ENCODE measurements around the gene PITX2. TPM values are rescaled to one million over a fixed set of nuclear protein-coding genes. Genes with fewer than 3 reads are reported as not detected.

Gene PITX2
- total and polyA plus RNA-seq, 2 of the 13 experiments (the other 11 are each of a cell fraction or from before 2014, with no cell fraction given): not detected

GRCh38 chr4:110663206-110663605 is 40.3 kb upstream of the PITX2 start:
- Histone ChIP-seq H3K36me3 (replicated peaks in 1 of 2; ENCODE audit: control insufficient read depth in 1 of 2, insufficient read depth in 2 of 2, low read length in 2 of 2) (no peaks in the 10 kb centered on the region), H4K20me1 (ENCODE audit: insufficient read depth, low read length) (no peaks in the 10 kb centered on the region), H3K9ac (ENCODE audit: insufficient read depth, low read depth, low read length) (no peak overlapping the region), H3K4me1 (ENCODE audit: insufficient read depth, low read length) (no peaks in the 10 kb centered on the region), H3K4me2 (ENCODE audit: low read depth, low read length) (no peak overlapping the region), H3K9me3 (ENCODE audit: low read length) (no peaks in the 10 kb centered on the region), H3K27me3 (ENCODE audit: control insufficient read depth in 1 of 2, insufficient read depth in 2 of 2, low read length in 2 of 2) (no peaks in the 10 kb centered on the region), H2AFZ (ENCODE audit: low read length) (no peak overlapping the region), H3K79me2 (ENCODE audit: insufficient read depth, low read length) (no peaks in the 10 kb centered on the region), H3K27ac (ENCODE audit: extremely low read length, insufficient read depth, low read length) (no peak overlapping the region), H3K4me3 (replicated peaks in 1 of 3; ENCODE audit: insufficient read depth in 1 of 3, low read depth in 2 of 3, low read length in 3 of 3) (no peak overlapping the region)
- intact Hi-C loops (cut with micrococcal nuclease; ENCODE audit: unreplicated experiment): no loop called here
- in situ Hi-C loops (cut with HindIII; ENCODE audit: extremely low pct_ligation_motif_present, low pct_unique_long_range_greater_than_20kb): no loop called here
- no peak for TF ChIP-seq ZNF724P (CRISPR knock-in tag; IDR thresholded peaks at IDR 0.05; ENCODE audit: borderline replicate concordance)
- WGBS (ENCODE audit: low lambda C conversion rate): 0% methylated on average over 1 of the region's 1 CpG
- POLR2A ChIA-PET: no interaction called here
- ATAC-seq: no peak
- no peak for DNase-seq (ENCODE audit: low spot score)
- CTCF ChIA-PET (ENCODE audit: low intra/inter-chr PET ratio, low total read pairs): no interaction called here
- BruUV-seq (replicated peaks): no TSS peak
- FAIRE-seq: no peak

GRCh38 chr4:110660755-110661154 is 37.9 kb upstream of the PITX2 start:
- Histone ChIP-seq H3K4me1 (ENCODE audit: insufficient read depth, low read length) (no peaks in the 10 kb centered on the region), H2AFZ (ENCODE audit: low read length) (no peak overlapping the region), H3K79me2 (ENCODE audit: insufficient read depth, low read length) (no peaks in the 10 kb centered on the region), H3K36me3 (replicated peaks in 1 of 2; ENCODE audit: control insufficient read depth in 1 of 2, insufficient read depth in 2 of 2, low read length in 2 of 2) (no peaks in the 10 kb centered on the region), H3K4me3 (replicated peaks in 1 of 3; ENCODE audit: insufficient read depth in 1 of 3, low read depth in 2 of 3, low read length in 3 of 3) (no peak overlapping the region), H3K9me3 (ENCODE audit: low read length) (no peaks in the 10 kb centered on the region), H4K20me1 (ENCODE audit: insufficient read depth, low read length) (no peaks in the 10 kb centered on the region), H3K9ac (ENCODE audit: insufficient read depth, low read depth, low read length) (no peak overlapping the region), H3K27me3 (ENCODE audit: control insufficient read depth in 1 of 2, insufficient read depth in 2 of 2, low read length in 2 of 2) (no peaks in the 10 kb centered on the region), H3K4me2 (ENCODE audit: low read depth, low read length) (no peak overlapping the region), H3K27ac (ENCODE audit: extremely low read length, insufficient read depth, low read length) (no peak overlapping the region)
- in situ Hi-C loops (cut with HindIII; ENCODE audit: extremely low pct_ligation_motif_present, low pct_unique_long_range_greater_than_20kb) (no loop called here), intact Hi-C loops (cut with micrococcal nuclease; ENCODE audit: unreplicated experiment) (no loop called here)
- no peak for ATAC-seq
- FAIRE-seq: no peak
- no peak for DNase-seq (ENCODE audit: low spot score)
- 25% methylated on average over 2 of the region's 2 CpGs for WGBS (ENCODE audit: low lambda C conversion rate)
- BruUV-seq (replicated peaks): no TSS peak
- ChIA-PET CTCF (ENCODE audit: low intra/inter-chr PET ratio, low total read pairs) (no interaction called here), POLR2A (no interaction called here)
- no peak for TF ChIP-seq DZIP1 (CRISPR knock-in tag; IDR thresholded peaks at IDR 0.05)
- TF ChIP-seq ZNF180 (CRISPR knock-in tag; IDR thresholded peaks at IDR 0.05; ENCODE audit: borderline replicate concordance, low read depth): no peak
- no peak for TF ChIP-seq U2AF1 (optimal IDR thresholded peaks at IDR 0.05; ENCODE audit: low read depth, low read length)
- TF ChIP-seq ZNF446 (CRISPR knock-in tag; IDR thresholded peaks at IDR 0.05): no peak
- no peak for TF ChIP-seq ZNF713 (CRISPR knock-in tag; IDR thresholded peaks at IDR 0.05)
- no peak for TF ChIP-seq RFXANK (CRISPR knock-in tag; IDR thresholded peaks at IDR 0.05)
- TF ChIP-seq IKZF4 (CRISPR knock-in tag; IDR thresholded peaks at IDR 0.05; ENCODE audit: borderline replicate concordance, low read depth, not compliant biosample characterization): no peak
